B cell (primary cell): ENCODE results near the gene OPN4. TPM values are rescaled to one million over a fixed set of nuclear protein-coding genes. Genes with fewer than 3 reads are reported as not detected.

ENCODE experiments used
- ATAC-seq: fragments of 200-7000 bp; cut with Tn5 transposase; one replicate; pipeline ENCODE4 v1.10.0; 2021; ENCODE audit warnings: low read depth, mild to moderate bottlenecking, moderate number of reproducible peaks, moderate library complexity
- CTCF ChIA-PET: fragments of 350-600 bp; sonication (Branson Sonifier 250); formaldehyde crosslinking; loops from one replicate; lab custom pipeline; 2021; ENCODE audit warnings: antibody characterized with exemption, inconsistent platforms; lab: Charles Lee
- POLR2A ChIA-PET: fragments of 350-600 bp; sonication (Branson Sonifier 250); formaldehyde crosslinking; loops from one replicate; lab custom pipeline; 2021; ENCODE audit warnings: antibody characterized with exemption; lab: Charles Lee
- DNase-seq: peaks from one replicate; pipeline ENCODE4 v3.0.0; 2013
- H2AFZ ChIP-seq: 2 replicates; pipeline ENCODE4 v1.6.1; 2012; ENCODE audit warnings: mild to moderate bottlenecking, low read depth, low read length; ENCODE audit not compliant: insufficient read depth, poor library complexity, severe bottlenecking
- H3K27ac ChIP-seq, 2 donors: 1 replicate in 1 of 2; 2 replicates in 1 of 2; pipeline ENCODE4 v1.5.1; 2012 to 2013; ENCODE audit warnings: low read length in 2 of 2, mild to moderate bottlenecking in 2 of 2, moderate library complexity in 1 of 2
- H3K27me3 ChIP-seq, 4 experiments: fragments of 200-600 bp in 1 of 4; sonication (generic) in 1 of 4; replicated peaks in 1 of 4; 1 replicate in 2 of 4; 2 replicates in 2 of 4; pipeline versions ENCODE4 v1.6.1 to v1.7.0; 2013 to 2016; ENCODE audit warnings: low read length in 3 of 4, mild to moderate bottlenecking in 2 of 4, mixed read lengths in 1 of 4, moderate library complexity in 1 of 4; ENCODE audit not compliant: insufficient read depth in 4 of 4, control insufficient read depth in 3 of 4; ENCODE audit errors: control extremely low read depth in 1 of 4
- H3K36me3 ChIP-seq, 2 experiments: replicated peaks in 1 of 2; 1 replicate in 1 of 2; 2 replicates in 1 of 2; pipeline versions ENCODE4 v1.6.1 to v1.7.1; 2013; ENCODE audit warnings: low read length in 1 of 2; ENCODE audit not compliant: insufficient read depth in 2 of 2, control insufficient read depth in 1 of 2; ENCODE audit errors: control extremely low read depth in 1 of 2, extremely low read depth in 1 of 2
- H3K4me1 ChIP-seq, 2 donors: fragments of 200-600 bp in 1 of 2; sonication (generic) in 1 of 2; 1 replicate in 1 of 2; 2 replicates in 1 of 2; pipeline versions ENCODE4 v1.5.1 to v1.6.1; 2013 to 2017; ENCODE audit warnings: low read length in 2 of 2; ENCODE audit not compliant: control insufficient read depth in 2 of 2, insufficient read depth in 2 of 2
- H3K4me2 ChIP-seq: replicated peaks from 2 replicates; pipeline ENCODE3; 2012; ENCODE audit warnings: mild to moderate bottlenecking, low read depth, low read length; ENCODE audit not compliant: poor library complexity, severe bottlenecking
- H3K4me3 ChIP-seq, 5 experiments: fragments of 200-600 bp in 1 of 5; sonication (generic) in 1 of 5; 1 replicate in 3 of 5; 2 replicates in 2 of 5; pipeline versions ENCODE4 v1.5.1 to v1.7.0; 2011 to 2016; ENCODE audit warnings: low read length in 4 of 5, mild to moderate bottlenecking in 4 of 5, low read depth in 2 of 5, control low read depth in 1 of 5, moderate library complexity in 1 of 5; ENCODE audit not compliant: insufficient read depth in 1 of 5; ENCODE audit errors: control extremely low read depth in 1 of 5, extremely low read depth in 1 of 5
- H3K79me2 ChIP-seq: fragments of 200-600 bp; sonication (generic); one replicate; pipeline ENCODE4 v1.6.0; 2016; ENCODE audit warnings: low read length; ENCODE audit not compliant: control insufficient read depth, insufficient read depth
- H3K9ac ChIP-seq: fragments of 200-600 bp; sonication (generic); 2 replicates; pipeline ENCODE4 v1.6.1; 2017; ENCODE audit warnings: mild to moderate bottlenecking, low read length, moderate library complexity
- H3K9me3 ChIP-seq, 3 donors: one replicate each; pipeline versions ENCODE4 v1.6.1 to v1.7.1; 2013; ENCODE audit warnings: low read length in 2 of 3; ENCODE audit not compliant: control insufficient read depth in 2 of 3, insufficient read depth in 1 of 3; ENCODE audit errors: control extremely low read depth in 1 of 3
- H4K20me1 ChIP-seq: 2 replicates; pipeline ENCODE4 v1.6.0; 2012; ENCODE audit warnings: mild to moderate bottlenecking, low read length; ENCODE audit not compliant: insufficient read depth, control insufficient read depth, poor library complexity, severe bottlenecking
- H3K27ac Mint-ChIP-seq: one replicate; pipeline ENCODE4 v1.8.0; 2021; ENCODE audit warnings: mixed read lengths
- H3K27me3 Mint-ChIP-seq: one replicate; pipeline ENCODE4 v1.8.0; 2021; ENCODE audit warnings: mixed read lengths
- H3K4me1 Mint-ChIP-seq: one replicate; pipeline ENCODE4 v1.8.0; 2021; ENCODE audit warnings: mixed read lengths
- H3K4me3 Mint-ChIP-seq: one replicate; pipeline ENCODE4 v1.8.0; 2021; ENCODE audit warnings: mixed read lengths
- H3K9me3 Mint-ChIP-seq: one replicate; pipeline ENCODE4 v1.8.0; 2022; ENCODE audit warnings: mixed read lengths; ENCODE audit not compliant: insufficient read depth
- CTCF ChIP-seq: fragments of 200-600 bp; IDR thresholded peaks from one replicate; pipeline ENCODE4 v1.8.0; 2022; ENCODE audit warnings: antibody characterized with exemption, mild to moderate bottlenecking
- EZH2 ChIP-seq: IDR thresholded peaks from 2 replicates; pipeline ENCODE4 v1.6.1; 2012; ENCODE audit warnings: borderline replicate concordance, low read depth, mild to moderate bottlenecking, moderate library complexity, low read length; ENCODE audit not compliant: insufficient read depth, poor library complexity, severe bottlenecking
- WGBS: methylation state at CpG from one replicate; pipeline ENCODE4 v1.1.5; 2013; ENCODE audit warnings: missing lambda C conversion rate; ENCODE audit not compliant: insufficient coverage; 5-methylcytosine and 5-hydroxymethylcytosine counted together
- intact Hi-C: fragments of 100-400 bp; cut with micrococcal nuclease; formaldehyde crosslinking; loops from one replicate; pipeline ENCODE4 v1.10.0; 2022
- polyA plus RNA-seq: library from polyadenylated mRNA; depleted of rRNA; stranded (reverse); fragments of >200 nt; gene quantifications from 2 replicates; pipeline ENCODE4 v1.2.3, GENCODE V29; 2012
- total RNA-seq, 2 donors: library from RNA; stranded (reverse); fragments of 120-200 nt in 1 of 2; gene quantifications; 1 replicate in 1 of 2; 2 replicates in 1 of 2; pipeline versions ENCODE4 v1.2.3 to v1.2.4, GENCODE V29; 2013 to 2022

Gene OPN4
- total and polyA plus RNA-seq, 2 donors (not counting 1 experiment from before 2014, with no cell fraction given), result not detected

- H3K27me3 ChIP-seq, result no peaks in the 10 kb centered on the region
- intact Hi-C loops, result no loop called here
- no peak overlapping the region for H2AFZ ChIP-seq
- H4K20me1 ChIP-seq, result no peaks in the 10 kb centered on the region
- no peaks in the 10 kb centered on the region for H3K9me3 Mint-ChIP-seq
- ChIA-PET CTCF (interaction anchor here (0.9 kb wide), 1 partner anchor 12 kb away, joined by 3 read pairs; no protein-coding TSS in a partner anchor), POLR2A (no interaction called here)
- peaks cover 0 to 3% (median 0%) of the 10 kb centered on the region in 3 donors for H3K9me3 ChIP-seq
- no peak overlapping the region for H3K4me3 ChIP-seq
- peaks cover 0 to 6% of the 10 kb centered on the region in 2 donors for H3K4me1 ChIP-seq
- no peaks in the 10 kb centered on the region for H3K79me2 ChIP-seq
- DNase-seq (no peak), ATAC-seq (no peak)
- no peak for TF ChIP-seq EZH2
- no peak for TF ChIP-seq CTCF
- H3K4me2 ChIP-seq, result no peak overlapping the region
- H3K4me1 Mint-ChIP-seq, result peaks cover 7% of the 10 kb centered on the region
- H3K9ac ChIP-seq, result no peak overlapping the region
- peaks cover 10% of the 10 kb centered on the region for H3K27me3 Mint-ChIP-seq
- no peak overlapping the region for H3K27ac ChIP-seq
- 93% methylated on average over 22 of the region's 22 CpGs for WGBS
- no peak overlapping the region for H3K27ac Mint-ChIP-seq
- no peaks in the 10 kb centered on the region for H3K36me3 ChIP-seq
- no peak overlapping the region for H3K4me3 Mint-ChIP-seq
These were observed 27.5 kb downstream of the OPN4 start for GRCh38 chr10:86681722-86682386.

- POLR2A ChIA-PET, result no interaction called here
- Histone ChIP-seq H3K27ac (no peak overlapping the region), H3K9ac (no peak overlapping the region), H3K4me3 (no peak overlapping the region), H3K27me3 (peaks cover 0 to 3% (median 0%) of the 10 kb centered on the region in 4 experiments), H3K36me3 (no peaks in the 10 kb centered on the region), H3K79me2 (no peaks in the 10 kb centered on the region), H4K20me1 (no peaks in the 10 kb centered on the region), H3K9me3 (peaks cover 0 to 3% (median 0%) of the 10 kb centered on the region in 3 donors), H3K4me1 (peaks cover 0 to 6% of the 10 kb centered on the region in 2 donors), H2AFZ (no peak overlapping the region), H3K4me2 (no peak overlapping the region)
- Mint-ChIP-seq H3K27me3 (peaks cover 10% of the 10 kb centered on the region), H3K27ac (no peak overlapping the region), H3K4me1 (peaks cover 7% of the 10 kb centered on the region), H3K9me3 (no peaks in the 10 kb centered on the region), H3K4me3 (no peak overlapping the region)
- DNase-seq, result no peak
- no peak for TF ChIP-seq EZH2
- no peak for TF ChIP-seq CTCF
- 81% methylated on average over 2 of the region's 2 CpGs for WGBS
- no peak for ATAC-seq
- CTCF ChIA-PET, result interaction anchor here (0.6 to 0.9 kb wide), 3 partner anchors 11 to 269 kb away, joined by 3 read pairs; no protein-coding TSS in a partner anchor
- intact Hi-C loops, result no loop called here
These were observed 28.3 kb downstream of the OPN4 start for GRCh38 chr10:86682675-86683074.
